ENCODE measurements around the gene EFNB2. TPM values are rescaled to one million over a fixed set of nuclear protein-coding genes. Genes with fewer than 3 reads are reported as not detected.

Gene EFNB2
- total RNA-seq, 1 donor from 2014 or later: 37.1 TPM

DNA sequence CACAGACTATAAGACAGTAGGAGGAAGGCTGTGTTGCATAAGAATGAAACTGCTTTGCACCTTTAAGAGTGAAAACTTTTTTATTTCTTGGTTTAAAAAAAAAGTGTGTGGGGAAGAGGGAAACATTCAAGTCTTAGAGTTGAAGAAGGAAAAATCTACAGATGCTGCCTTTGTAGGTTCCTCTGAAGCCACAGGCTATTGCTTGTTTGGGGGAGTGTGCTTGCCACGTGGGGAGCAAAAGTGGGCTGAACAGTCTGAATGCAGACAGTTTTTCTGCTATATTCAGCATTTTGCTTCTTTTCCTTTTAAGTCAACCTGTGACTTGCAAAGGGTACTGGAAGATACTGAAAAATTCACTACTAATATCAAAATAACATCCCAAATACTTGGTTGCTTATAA lies 36.9 kb downstream of the EFNB2 start:
- H3K9me3 Mint-ChIP-seq (ENCODE audit: low read depth): no peaks in the 10 kb centered on the region
- H3K36me3 Mint-ChIP-seq (ENCODE audit: low read depth): peaks cover 6% of the 10 kb centered on the region
- DNase-seq (ENCODE audit: low spot score): no peak
- H3K4me3 Mint-ChIP-seq (ENCODE audit: unreplicated experiment): no peak overlapping the region
- no peak for TF ChIP-seq CTCF (IDR thresholded peaks at IDR 0.05)
- H3K4me1 Mint-ChIP-seq (ENCODE audit: low read depth): peaks cover 53% of the 10 kb centered on the region
- H3K27me3 Mint-ChIP-seq (ENCODE audit: low read depth): no peaks in the 10 kb centered on the region
- H3K27ac Mint-ChIP-seq (ENCODE audit: unreplicated experiment): peak overlapping the region; percentile 46

DNA sequence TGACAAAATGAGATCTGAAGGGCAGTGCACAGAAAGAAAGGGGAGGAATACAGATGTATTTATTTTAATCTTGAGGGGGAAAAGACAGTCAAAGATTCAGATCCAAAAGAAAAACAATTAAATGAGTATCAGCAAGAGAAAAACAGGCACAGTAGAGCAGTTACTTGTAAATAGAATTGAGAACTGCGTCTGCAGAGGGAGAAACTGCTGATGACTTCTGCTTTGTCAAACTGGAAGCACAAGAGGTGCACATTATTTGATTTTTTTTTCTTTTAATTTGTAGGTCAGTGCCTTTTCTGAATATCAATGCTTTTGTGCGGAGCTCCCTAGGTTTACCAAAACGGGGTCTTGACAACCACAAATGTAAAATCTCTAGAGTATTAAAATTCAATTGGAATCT lies 37.3 kb downstream of the EFNB2 start:
- H3K27me3 Mint-ChIP-seq (ENCODE audit: low read depth): no peaks in the 10 kb centered on the region
- no peak overlapping the region for H3K4me3 Mint-ChIP-seq (ENCODE audit: unreplicated experiment)
- no peaks in the 10 kb centered on the region for H3K9me3 Mint-ChIP-seq (ENCODE audit: low read depth)
- DNase-seq (ENCODE audit: low spot score): no peak
- peak overlapping the region; percentile 58 for H3K27ac Mint-ChIP-seq (ENCODE audit: unreplicated experiment)
- TF ChIP-seq CTCF (IDR thresholded peaks at IDR 0.05): no peak
- H3K36me3 Mint-ChIP-seq (ENCODE audit: low read depth): peaks cover 9% of the 10 kb centered on the region
- peaks cover 49% of the 10 kb centered on the region for H3K4me1 Mint-ChIP-seq (ENCODE audit: low read depth)

DNA sequence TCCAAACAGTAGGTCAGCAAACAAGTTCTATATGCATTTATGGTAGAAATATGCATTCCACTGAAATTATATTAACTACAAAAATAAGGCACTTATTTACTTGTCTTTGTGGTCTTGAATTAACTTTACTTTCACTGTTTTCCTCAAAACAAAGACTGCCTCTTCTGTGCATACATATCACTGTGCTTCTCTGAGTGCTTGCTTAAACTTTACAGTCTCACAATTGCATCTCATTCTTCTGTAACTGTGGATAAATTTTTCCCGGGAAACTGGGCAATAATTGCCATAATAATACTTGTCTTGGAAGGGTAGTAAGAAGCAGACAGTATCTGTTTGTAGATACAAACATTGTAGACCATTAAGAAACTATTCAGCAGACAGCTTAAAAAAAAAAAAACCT lies 38.4 kb downstream of the EFNB2 start:
- Mint-ChIP-seq H3K27ac (ENCODE audit: unreplicated experiment) (no peak overlapping the region), H3K36me3 (ENCODE audit: low read depth) (peaks cover 16% of the 10 kb centered on the region), H3K9me3 (ENCODE audit: low read depth) (no peaks in the 10 kb centered on the region), H3K27me3 (ENCODE audit: low read depth) (no peaks in the 10 kb centered on the region), H3K4me1 (ENCODE audit: low read depth) (peaks cover 49% of the 10 kb centered on the region), H3K4me3 (ENCODE audit: unreplicated experiment) (no peak overlapping the region)
- TF ChIP-seq CTCF (IDR thresholded peaks at IDR 0.05): no peak
- DNase-seq (ENCODE audit: low spot score): no peak

DNA sequence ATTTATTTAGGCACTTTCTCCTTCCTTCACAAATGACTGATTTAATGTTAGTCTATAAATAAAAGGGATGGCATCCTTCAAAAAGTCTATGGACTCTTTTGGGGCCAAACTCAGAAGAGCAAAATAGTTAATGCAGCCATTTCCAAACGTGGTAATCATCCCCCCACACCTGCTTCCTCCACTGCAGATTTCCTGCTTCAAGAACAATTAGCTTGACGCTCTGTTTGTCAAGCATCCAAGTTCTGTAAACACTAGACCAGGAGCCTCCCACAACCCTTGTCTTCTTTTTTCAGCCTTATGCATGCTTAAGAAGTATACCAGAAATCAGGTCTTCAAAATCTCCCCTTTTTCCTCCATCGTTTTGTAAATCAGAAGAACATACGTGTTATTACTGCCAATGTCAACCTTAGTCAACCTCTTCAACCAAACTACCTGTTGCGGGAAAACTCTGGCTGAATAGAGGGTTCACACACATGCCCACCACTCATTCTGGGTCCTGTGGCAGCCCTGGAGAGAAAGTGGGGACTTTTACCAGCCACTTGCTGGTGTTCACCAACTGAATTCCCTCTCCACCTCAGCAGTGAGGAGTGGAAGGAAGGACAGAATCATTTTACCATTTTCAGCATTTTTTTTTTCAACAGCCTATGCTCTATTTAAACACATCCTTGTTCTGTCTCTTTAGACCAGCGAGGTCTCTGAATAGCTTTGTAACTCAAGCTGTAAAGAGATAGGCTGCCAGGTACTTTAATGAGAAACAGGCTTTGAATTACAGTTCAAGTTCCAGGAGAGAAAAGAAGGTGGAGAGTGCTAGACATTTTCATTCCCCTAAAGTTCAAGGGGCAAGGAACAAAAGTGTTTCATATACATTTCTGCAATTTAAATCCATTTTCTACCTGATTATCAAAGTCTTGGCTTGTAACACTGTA lies 39.1 kb downstream of the EFNB2 start:
- TF ChIP-seq CTCF (IDR thresholded peaks at IDR 0.05): no peak
- peaks cover 49% of the 10 kb centered on the region for H3K4me1 Mint-ChIP-seq (ENCODE audit: low read depth)
- peaks cover 22% of the 10 kb centered on the region for H3K36me3 Mint-ChIP-seq (ENCODE audit: low read depth)
- H3K4me3 Mint-ChIP-seq (ENCODE audit: unreplicated experiment): no peak overlapping the region
- no peak overlapping the region for H3K27ac Mint-ChIP-seq (ENCODE audit: unreplicated experiment)
- no peak for DNase-seq (ENCODE audit: low spot score)
- H3K27me3 Mint-ChIP-seq (ENCODE audit: low read depth): no peaks in the 10 kb centered on the region
- no peaks in the 10 kb centered on the region for H3K9me3 Mint-ChIP-seq (ENCODE audit: low read depth)

DNA sequence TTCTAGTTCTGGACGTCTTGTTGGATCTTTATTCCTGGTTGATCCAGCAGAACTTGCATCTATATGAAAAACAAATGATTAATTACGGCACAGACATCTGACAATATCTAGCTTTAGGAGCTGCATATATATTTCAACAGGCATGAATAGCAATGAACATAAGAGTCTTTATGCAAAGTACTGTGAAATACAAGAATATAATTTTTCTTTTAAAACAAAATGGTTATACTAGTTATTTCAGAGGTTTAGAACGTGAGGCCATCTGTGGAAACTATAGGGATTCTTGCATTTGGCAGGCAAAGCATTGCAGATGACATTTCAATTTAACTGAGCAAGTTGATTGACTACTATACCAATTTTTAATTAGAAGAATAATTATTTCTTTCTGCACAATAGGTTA lies 40.5 kb downstream of the EFNB2 start:
- no peak for TF ChIP-seq CTCF (IDR thresholded peaks at IDR 0.05)
- Mint-ChIP-seq H3K4me3 (ENCODE audit: unreplicated experiment) (no peak overlapping the region), H3K27ac (ENCODE audit: unreplicated experiment) (no peak overlapping the region), H3K27me3 (ENCODE audit: low read depth) (no peaks in the 10 kb centered on the region), H3K36me3 (ENCODE audit: low read depth) (peaks cover 27% of the 10 kb centered on the region), H3K9me3 (ENCODE audit: low read depth) (no peaks in the 10 kb centered on the region), H3K4me1 (ENCODE audit: low read depth) (peaks cover 38% of the 10 kb centered on the region)
- no peak for DNase-seq (ENCODE audit: low spot score)

Data from chondrocyte (in vitro differentiated cells).